GM21526 (cell line): ENCODE measurements around the gene MYOZ1.
A peak's percentile ranks its signal among the peaks of the same experiment; 100 is the strongest.
"Not testable (repeated sequence)": the region's sequence is repeated elsewhere in the genome, so short reads cannot be mapped to it uniquely, and the experiment has no call there.

Experiments
- ATAC-seq: cut with Tn5 transposase; IDR thresholded peaks from one replicate; pipeline ENCODE4 v1.9.1; 2021; ENCODE audit warnings: moderate library complexity; ENCODE audit not compliant: unreplicated experiment, low FRiP score

MYOZ1 gene

GRCh38 chr10:73647875-73648651 is 6.8 kb upstream of the MYOZ1 start:
- ATAC-seq, result no peak

DNA sequence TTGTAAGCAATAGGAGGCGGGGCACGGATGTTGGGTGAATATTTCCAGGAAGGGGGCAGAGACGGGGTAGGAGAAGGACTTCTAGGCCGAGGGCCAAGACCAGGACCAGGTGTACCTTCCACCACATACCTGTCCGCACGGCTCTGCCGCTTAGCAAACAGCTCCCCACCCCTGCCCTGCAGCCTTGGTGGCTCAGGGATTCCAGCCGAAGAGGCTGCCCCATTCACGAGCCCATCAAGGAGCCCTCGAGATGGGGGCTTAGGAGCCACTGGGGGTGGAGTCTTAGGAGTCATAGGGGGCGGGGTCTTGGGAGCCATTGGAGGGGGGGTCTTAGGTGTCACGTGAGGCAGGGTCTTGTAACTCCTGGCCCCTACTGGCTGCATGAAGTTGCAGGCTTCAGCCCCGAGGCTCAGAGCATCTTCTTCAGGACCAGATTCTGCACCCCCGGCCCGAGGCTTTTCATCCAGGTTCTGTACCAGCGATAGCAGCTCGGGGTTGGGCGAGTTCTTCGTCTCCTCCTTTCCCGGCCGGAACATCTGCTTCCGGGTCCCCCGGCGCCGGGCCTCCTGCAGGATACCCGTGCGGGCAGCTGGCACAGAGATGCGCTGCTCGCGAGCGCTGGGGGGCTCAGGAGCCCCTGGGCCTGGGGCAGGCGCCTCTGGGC is 6.1 kb upstream of the MYOZ1 start:
- no peak for ATAC-seq

GRCh38 chr10:73646598-73647041 is 5.3 kb upstream of the MYOZ1 start:
- no peak for ATAC-seq

DNA sequence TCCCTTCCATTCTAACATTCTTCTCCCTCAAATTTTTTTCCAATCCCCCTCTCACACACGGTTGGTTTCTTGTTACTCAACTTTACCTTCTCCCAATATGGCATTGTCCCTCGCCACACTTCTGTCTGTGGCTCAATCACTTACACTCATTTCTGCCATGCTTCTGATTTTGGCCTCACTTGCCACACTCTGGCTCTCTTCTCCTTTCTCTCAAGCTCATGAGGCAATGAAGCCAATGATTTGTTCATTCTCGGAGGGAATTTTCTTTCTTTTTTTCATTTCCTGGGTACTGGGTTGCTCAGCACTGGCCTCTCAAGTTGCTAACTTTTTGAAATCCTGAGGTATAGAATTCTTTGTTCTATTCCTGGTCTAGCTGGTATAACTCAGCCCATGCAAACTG is 4.0 kb upstream of the MYOZ1 start:
- ATAC-seq, result no peak

GRCh38 chr10:73644767-73645166 is 3.5 kb upstream of the MYOZ1 start:
- ATAC-seq, result no peak

- ATAC-seq, result no peak
Measured at GRCh38 chr10:73644015-73644743, 2.9 kb upstream of the MYOZ1 start.

DNA sequence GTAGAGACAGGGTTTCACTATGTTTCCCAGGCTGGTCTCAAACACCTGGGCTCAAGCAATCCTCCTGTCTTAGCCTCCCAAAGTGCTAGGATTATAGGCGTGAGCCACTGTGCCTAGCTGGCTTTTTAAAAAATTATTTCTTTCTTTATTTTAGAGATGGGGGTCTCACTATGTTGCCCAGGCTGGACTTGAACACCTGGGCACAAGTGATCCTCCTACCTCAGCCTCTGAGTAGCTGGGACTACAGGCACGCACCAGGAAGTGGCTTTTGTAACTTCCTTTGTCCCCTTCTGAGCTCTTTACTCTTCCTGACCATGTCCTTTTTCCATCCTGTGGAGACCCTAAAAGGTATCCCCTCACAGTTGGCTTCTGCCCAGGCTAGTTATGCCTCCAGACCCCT is 2.1 kb upstream of the MYOZ1 start:
- no peak for ATAC-seq

DNA sequence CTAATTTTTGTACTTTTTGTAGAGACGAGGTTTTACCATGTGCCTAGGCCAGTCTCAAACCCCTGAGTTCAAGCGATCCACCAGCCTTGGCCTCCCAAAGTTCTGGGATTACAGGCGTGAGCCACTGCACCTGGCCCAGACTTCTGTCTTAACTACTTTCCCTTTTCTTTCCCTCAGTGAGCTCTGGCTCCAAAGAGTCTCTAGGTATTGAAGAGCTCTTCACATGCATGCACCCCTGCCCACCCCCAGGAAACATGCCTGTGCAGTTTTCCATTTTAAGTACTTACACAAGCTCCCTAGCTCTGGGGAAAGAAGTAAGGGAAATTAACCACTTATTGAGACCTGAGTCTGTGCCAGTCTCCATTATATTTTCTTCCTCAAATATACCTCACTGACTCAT is 2.0 kb downstream of the MYOZ1 start:
- no peak for ATAC-seq

DNA sequence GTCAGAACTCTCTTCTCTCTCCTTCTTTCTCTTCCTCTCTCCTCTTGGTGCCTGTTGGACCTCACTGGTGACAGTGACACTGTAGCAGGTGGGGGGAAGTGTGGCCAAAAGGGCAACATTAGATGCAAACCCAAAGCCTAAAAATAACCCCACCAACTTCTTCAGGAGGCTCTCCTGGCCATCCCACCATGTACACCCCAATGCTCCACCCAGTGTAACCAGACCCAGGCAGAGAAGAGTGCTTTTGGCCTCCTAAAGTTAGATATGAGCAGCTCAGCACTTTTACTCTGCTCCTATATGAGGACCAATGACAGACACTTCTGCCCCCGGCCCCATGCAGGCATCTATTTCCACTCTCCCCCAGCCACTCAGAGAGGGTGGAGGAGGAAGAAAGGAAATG is 5.5 kb downstream of the MYOZ1 start:
- ATAC-seq, result no peak

DNA sequence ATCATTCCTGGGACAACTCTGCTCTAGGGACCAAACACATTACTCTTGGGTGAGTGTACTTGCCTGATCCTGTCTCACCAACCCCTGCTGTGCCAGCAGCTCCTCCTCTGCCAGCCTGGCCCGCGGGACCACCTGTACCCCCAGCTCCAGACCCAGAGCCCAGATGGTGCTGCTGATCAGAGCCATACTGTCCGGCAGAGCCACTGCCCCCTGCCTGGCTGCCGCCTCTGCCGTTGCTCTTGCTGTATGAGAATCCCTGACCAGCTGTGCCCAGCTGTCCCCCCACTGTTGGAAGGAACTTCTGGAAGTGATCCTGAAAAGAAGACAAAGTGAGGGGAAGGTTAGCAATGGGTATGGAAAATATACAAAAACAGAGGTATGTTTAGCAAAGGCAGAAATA is 6.9 kb downstream of the MYOZ1 start:
- no peak for ATAC-seq

DNA sequence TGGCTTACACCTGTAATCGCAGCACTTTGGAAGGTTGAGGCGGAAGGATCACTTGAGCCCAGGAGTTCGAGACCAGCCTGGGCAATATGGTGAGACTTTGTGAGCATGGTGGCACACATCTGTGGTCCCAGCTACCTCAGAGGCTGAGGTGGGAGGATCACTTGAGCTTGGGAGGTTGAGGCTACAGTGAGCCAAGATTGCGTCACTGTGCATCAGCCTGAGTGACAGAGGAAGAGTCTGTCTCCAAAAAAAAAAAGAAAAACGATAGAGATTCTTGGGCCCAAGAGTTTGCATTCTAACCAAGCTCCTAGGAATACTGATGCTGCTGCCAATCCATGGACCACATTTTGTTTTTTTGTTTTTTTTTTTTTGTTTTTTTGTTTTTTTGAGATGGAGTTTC is 12.1 kb downstream of the MYOZ1 start:
- no peak for ATAC-seq

DNA sequence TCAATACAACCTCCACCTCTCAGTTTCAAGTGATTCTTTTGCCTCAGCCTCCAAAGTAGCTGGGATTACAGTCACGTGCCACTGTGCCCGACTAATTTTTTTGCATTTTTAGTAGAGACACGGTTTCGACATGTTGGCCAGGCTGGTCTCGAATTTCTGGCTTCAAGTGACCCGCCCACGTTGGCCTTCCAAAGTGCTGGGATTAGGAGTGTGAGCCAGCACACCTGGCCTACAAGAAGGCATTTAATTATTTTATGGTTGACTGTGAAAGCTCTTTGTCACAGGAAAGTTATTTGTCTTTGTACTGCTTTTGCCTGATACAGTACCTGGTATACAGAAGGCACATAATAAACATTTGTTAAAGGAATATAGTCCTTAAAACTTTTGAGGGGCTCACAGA is 12.9 kb downstream of the MYOZ1 start:
- no peak for ATAC-seq

- ATAC-seq, result no peak
Measured at GRCh38 chr10:73627300-73627699, 14.0 kb downstream of the MYOZ1 start.

GRCh38 chr10:73625884-73626752 is 15.2 kb downstream of the MYOZ1 start:
- ATAC-seq, result peak; percentile 95

DNA sequence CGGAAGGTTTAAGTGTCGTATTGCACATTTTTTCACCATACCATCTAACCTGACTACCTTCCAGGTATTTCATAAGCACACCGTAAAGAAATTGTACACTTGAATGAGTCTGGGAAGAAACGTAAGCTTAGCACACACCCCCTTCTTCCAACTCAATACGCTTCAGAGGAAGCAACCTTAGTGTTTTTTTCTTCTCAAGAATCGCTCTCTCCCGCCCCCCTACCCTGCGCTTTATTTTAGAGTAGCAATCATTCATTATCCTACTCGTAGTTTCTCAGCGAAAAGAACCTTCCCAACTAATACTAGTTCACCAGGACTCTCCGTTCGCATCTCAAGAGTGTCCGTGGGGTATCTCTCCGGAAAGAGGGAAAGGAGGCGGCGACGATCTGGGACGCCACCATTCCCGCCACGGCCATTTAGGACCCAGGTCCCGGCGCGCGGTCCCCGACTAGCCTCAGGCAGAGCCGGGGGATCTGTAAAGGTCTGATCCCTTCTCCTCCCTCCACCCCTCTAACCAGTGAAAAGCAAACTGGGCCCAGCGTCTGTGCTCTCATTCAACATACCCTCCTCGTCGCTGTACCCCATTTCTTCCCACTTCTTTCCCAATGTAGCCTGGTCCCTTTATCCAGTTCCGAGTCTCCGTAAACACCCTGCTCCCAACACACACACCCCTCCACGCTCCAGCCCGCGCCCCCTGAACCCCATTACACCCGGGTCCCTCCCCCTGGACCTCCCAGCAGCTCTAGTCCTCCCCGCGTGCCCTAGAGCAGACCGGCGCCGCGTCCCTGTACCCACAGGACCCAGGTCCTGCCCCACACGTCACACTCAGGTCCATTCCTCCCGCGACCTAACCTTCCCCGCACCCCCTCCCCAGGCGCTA is 16.0 kb downstream of the MYOZ1 start:
- ATAC-seq, result peak; percentile 36

- ATAC-seq, result no peak
Measured at GRCh38 chr10:73623056-73623455, 18.2 kb downstream of the MYOZ1 start.

DNA sequence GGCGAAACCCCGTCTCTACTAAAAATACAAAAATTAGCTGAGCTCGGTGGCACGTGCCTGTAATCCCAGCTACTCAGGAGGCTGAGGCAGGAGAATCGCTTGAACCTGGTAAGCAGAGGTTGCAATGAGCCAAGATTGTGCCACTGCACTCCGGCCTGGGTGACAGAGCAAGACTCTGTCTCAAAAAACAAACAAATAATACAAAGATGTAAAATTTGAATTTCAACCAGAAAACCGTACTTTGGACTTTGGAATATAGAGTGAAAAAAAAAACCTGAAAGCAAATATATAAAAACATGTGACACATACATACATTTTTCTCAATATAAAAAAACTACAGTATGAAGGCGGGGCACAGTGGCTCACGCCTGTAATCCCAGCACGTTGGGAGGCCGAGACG is 20.3 kb downstream of the MYOZ1 start:
- not testable (repeated sequence) for ATAC-seq

GRCh38 chr10:73617143-73617542 is 24.1 kb downstream of the MYOZ1 start:
- ATAC-seq, result not testable (repeated sequence)

GRCh38 chr10:73614720-73615119 is 26.6 kb downstream of the MYOZ1 start:
- no peak for ATAC-seq

GRCh38 chr10:73609116-73609515 is 32.2 kb downstream of the MYOZ1 start:
- ATAC-seq, result no peak
